Activated CD4-positive, alpha-beta T cell treated with anti-CD3 and anti-CD28 coated beads for 1 hour (primary cell): ENCODE results near the gene MAPT.
"Not testable (repeated sequence)": the region's sequence is repeated elsewhere in the genome, so short reads cannot be mapped to it uniquely, and the experiment has no call there.

ENCODE experiments used
- DNase-seq: peaks from one replicate; pipeline ENCODE4 v3.0.0-alpha.2; 2020

MAPT gene

GRCh38 chr17:46019408-46019925 lies 125.1 kb downstream of the MAPT start:
- DNase-seq = not testable (repeated sequence)

GRCh38 chr17:46020023-46020761 lies 125.8 kb downstream of the MAPT start:
- DNase-seq = peak; percentile 22

- no peak for DNase-seq
Measured at GRCh38 chr17:46020998-46021397, 126.6 kb downstream of the MAPT start.

GRCh38 chr17:46023366-46023765 lies 129.0 kb downstream of the MAPT start:
- not testable (repeated sequence) for DNase-seq

- DNase-seq = no peak
Measured at GRCh38 chr17:46023783-46024388, 129.5 kb downstream of the MAPT start.

- no peak for DNase-seq
Measured at GRCh38 chr17:46024590-46024989, 130.2 kb downstream of the MAPT start.

- DNase-seq = no peak
Measured at GRCh38 chr17:46025060-46025459, 130.7 kb downstream of the MAPT start.

GRCh38 chr17:46025510-46026165 lies 131.3 kb downstream of the MAPT start:
- no peak for DNase-seq

- DNase-seq = no peak
Measured at GRCh38 chr17:46026166-46027047, 132.1 kb downstream of the MAPT start.

- DNase-seq = no peak
Measured at GRCh38 chr17:46027048-46027975, 133.0 kb downstream of the MAPT start.

GRCh38 chr17:46027976-46028325 lies 133.6 kb downstream of the MAPT start:
- DNase-seq = no peak

- no peak for DNase-seq
Measured at GRCh38 chr17:46028374-46028773, 134.0 kb downstream of the MAPT start.

- DNase-seq = no peak
Measured at GRCh38 chr17:46028981-46029565, 134.7 kb downstream of the MAPT start.

- DNase-seq = no peak
Measured at GRCh38 chr17:46029627-46030026, 135.3 kb downstream of the MAPT start.

GRCh38 chr17:46030752-46031151 lies 136.4 kb downstream of the MAPT start:
- no peak for DNase-seq

- no peak for DNase-seq
Measured at GRCh38 chr17:46031440-46031839, 137.1 kb downstream of the MAPT start.

GRCh38 chr17:46031920-46032319 lies 137.6 kb downstream of the MAPT start:
- DNase-seq = no peak

- no peak for DNase-seq
Measured at GRCh38 chr17:46032909-46033308, 138.6 kb downstream of the MAPT start.

- DNase-seq = no peak
Measured at GRCh38 chr17:46033392-46033791, 139.0 kb downstream of the MAPT start.

- no peak for DNase-seq
Measured at GRCh38 chr17:46035112-46035818, 140.9 kb downstream of the MAPT start.

- DNase-seq = no peak
Measured at GRCh38 chr17:46036491-46036890, 142.1 kb downstream of the MAPT start.
